HG03571 (cell line): ENCODE measurements around the gene TCEAL1.
"Not testable (repeated sequence)": the region's sequence is repeated elsewhere in the genome, so short reads cannot be mapped to it uniquely, and the experiment has no call there.

Experiments
- ATAC-seq: cut with Tn5 transposase; IDR thresholded peaks from one replicate; pipeline ENCODE4 v1.9.1; 2021; ENCODE audit not compliant: unreplicated experiment

Gene TCEAL1

DNA sequence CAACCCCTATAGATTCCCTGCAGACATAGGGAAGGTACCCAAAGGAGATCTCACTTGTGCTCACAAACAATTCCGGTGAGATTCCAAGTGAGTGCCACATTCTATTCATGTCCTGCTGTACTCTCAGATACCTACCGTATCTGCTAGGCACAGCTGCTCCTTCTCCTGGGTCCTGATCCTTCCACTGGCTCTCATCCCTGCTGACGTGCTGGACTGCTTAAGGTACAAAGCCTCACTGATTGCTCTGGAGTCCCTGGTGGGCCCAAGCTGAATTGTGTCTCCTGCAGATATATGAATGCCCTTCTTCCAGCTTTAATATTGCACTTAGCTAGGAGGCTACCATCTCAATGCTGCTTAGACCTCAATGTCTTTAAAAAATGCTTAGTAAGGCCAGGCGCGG, 2.4 kb downstream of the TCEAL1 start:
- ATAC-seq, result no peak

DNA sequence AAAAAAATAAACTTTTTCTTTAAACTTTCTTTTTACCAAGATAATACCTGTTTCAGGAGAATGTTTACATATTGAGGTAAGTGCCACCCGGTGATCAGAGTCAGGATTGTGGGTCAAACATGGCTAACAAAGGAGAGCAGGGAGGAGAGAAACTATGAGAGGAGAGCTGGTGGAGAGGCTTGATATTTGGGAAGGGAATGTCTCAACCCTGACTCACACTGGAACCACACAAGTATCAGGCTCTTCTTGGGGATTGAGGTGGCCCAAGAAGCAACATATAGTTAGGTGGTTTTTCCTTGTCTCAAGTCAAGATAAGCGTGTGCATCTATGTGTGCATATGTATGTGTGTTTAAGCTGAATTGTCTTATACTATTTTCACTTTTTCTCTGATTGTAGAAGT, 6.7 kb downstream of the TCEAL1 start:
- ATAC-seq, result no peak

DNA sequence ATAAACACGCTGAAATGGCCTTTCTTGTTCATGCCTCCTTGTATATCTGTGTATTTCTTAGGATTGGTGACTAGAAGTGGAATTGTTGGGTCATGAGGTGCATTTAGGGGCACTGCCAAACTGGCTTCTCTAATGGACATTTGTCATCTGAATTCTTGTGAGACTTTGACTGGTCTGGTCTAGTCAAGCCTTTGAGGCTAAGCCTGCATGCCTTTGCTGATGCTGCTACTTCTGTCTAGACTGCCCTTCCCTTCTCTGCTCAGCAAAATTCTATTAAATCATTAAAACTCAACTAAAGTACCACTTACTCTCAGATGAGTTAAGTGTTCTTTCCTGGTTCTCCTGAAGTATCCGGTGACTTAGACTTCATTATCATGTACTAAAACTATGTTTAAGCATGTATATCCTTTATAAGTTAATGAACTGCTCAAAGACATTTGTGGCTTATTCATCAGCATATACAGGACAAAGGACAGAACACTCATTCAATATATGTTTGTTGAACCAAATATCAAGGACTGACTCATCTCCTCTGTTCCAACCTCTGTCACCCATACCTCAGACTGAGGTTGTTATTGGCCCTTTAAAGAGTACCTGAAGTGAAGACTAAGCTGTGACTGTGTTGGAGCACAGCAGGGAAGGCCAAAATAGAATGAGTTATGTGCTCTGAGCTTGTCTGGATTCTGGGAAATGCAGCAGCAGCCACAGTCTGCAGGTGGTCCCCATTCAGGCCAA, 9.0 kb downstream of the TCEAL1 start:
- no peak for ATAC-seq

DNA sequence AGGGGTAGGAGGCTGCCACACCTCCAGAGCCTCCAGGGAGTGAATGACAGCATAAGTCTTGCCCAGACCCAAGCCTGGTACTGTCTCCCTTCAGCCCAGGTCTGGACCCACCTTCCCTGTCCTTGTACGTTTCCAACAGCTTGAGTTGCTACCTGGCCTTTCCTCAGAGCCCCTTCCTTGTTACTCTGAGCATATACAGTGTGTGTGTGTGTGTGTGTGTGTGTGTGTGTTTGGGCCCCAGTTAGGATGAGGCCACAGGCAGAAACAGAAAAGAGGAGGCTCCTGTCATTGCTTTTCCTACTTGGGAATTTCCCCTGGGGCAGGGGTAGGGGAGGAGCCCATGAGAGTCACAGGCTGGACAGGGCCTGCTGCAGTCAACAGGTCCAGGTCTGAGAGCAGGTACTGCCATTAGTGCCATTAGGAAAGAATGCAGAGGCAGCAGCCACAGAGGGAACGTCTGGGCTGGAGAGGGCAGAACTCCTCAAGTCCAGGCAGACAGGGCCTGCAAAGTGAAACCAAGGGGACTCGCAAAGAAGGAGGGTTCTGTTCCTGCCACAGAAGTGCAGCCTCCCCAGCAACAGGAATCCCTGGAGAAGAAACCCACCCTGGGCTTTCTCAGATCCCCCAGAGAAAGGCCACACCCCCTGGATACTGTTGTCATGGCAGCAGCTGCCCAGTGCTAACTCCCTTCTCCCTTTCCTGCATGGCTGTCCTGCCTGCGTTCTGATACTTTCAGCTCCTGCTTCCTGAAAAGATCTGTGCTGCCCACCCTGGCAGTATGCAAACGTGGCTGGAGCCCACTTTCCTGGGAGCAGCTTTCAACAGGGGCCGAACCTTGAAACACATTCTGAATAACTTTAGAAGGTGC, 9.9 kb downstream of the TCEAL1 start:
- ATAC-seq, result not testable (repeated sequence)

DNA sequence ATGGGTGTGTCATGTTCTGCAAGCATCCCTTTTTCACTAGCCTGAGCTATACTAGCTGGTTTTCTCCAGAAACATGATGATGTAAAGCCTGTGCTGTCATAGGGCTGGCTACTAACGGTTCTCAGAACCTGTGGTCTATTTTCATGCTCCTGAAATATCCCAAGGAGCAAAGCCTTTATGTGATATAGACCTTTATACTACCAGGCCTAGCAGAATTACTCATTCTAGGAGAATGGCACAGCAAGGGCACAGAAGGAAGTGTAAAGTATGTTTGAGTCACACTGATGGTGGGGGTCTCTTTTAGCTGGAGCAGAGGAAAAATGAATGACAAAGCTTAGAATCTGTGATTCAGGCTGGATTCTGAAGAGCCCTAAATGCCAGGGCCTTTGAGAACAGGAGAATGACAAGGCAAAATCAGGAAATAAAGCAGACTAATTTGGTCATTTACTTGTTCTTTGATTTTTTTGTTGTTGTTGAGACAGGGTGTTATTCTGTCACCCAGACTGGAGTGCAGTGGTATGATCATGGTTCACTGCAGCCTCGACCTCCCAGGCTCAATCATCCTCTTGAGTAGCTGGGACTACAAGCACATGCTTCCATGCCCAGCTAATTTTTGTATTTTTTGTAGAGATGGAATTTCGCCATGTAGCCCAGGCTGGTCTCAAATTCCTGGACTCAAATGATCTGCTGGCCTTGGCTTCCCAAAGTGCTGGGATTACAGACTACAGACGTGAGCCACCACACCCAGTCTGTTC, 11.8 kb downstream of the TCEAL1 start:
- no peak for ATAC-seq

DNA sequence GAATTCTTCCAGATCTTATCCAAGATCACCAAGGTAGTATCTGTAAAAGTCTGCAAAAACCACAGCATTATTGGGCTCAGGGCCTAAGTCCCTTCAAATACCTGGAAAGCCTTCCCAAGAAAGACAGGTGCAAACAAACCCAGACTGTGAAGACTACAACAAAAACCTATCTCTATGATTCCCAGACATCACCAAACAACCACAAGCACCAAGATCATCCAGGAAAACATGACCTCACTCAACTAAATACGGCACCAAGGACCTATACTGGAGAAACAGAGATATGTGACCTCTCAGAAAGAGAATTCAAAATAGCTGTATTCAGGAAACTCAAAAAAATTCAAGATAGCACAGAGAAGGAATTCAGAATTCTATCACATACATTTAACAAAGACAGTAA, 15.3 kb downstream of the TCEAL1 start:
- ATAC-seq, result no peak

DNA sequence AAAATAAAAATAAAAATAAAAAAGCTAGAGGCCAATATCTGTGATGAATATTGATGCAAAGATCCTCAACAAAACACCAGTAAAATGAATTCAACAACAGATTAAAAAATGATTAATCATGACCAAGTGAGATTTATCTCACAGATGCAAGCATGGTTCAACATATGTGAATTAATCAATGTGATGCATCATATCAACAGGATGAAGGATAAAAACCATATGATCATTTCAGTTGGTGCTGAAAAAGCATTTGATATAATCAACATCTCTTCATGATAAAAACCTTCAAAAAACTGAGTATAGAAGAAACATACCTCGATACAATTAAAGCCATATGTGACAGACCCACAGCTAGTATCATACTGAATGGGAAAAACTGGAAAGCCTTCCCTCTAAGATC, 18.9 kb downstream of the TCEAL1 start:
- ATAC-seq, result no peak

DNA sequence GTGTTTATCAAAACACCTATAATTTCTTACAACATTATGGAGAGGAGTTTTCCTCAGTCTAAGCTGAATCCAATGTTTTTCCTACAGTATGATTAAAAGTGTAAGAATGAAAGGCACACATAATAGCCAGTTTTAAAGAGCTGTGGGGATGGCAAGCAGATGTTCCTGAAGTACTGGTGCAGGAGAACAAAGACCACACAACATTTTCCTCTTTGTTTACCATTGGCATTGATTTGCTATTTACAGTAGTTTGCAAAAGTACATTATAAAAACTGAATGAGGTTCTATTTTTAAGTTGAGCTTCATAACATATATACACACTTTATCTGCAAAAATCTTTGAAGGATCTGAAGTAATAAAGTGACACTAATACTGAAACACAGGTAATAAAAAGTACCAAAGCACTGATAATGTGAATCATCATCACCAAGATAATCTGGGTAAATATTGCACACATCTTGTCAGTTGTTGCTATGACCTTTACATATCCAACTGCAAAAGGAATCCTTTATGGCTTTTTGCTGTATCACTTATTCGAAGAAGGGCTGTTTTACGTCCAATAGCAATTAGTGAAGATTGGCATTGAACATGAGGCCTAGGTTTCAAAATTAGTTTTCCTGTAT, 22.5 kb downstream of the TCEAL1 start:
- ATAC-seq, result no peak

DNA sequence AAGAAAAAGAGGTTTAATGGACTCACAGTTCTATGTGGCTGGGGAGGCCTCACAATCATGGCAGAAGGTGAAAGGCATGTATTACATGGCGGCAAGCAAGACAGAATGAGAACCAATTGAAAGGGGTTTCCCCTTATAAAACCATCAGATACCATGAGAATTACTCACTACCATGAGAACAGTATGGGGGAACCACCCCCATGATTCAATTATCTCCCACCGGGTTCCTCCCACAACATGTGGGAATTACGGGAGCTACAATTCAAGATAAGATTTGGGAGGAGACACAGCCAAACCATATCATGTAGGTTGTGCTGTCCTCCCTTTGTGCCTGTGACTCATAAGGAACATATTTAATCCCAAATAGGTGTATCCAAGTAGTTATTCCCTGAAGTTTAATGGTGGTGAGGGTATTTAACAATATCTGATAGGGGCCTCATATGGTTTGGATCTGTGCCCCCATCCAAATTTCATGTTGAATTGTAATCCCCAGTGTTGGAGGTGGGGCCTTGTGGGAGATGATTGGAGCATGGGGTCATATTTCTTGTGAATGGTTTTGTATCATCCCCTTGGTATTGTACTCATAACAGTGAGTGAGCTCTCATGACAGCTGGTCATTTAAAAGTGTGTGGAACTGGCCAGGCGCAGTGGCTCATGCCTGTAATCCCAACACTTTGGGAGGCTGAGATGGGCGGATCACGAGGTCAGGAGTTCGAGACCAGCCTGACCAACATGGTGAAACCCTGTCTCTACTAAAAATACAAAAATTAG, 26.6 kb downstream of the TCEAL1 start:
- ATAC-seq, result not testable (repeated sequence)

DNA sequence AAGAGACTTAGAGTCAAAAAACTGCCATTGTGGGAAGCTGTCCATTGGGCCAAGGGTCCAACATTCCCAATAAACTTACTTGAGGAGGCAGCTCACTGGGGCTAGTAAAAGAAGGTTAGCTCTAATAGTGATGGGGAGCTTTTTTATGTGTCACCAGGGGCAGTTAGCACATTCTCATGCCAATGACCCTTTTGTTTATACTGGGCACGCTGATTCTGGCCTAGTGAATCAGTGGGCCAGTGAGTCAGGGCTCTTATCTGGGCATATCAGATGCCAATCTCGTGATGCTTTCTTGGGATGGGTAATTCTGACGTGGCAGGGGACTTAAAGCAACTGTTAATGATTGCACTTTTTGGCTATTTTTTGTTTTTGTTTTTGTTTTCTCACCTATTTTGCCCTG, 27.8 kb downstream of the TCEAL1 start:
- no peak for ATAC-seq

DNA sequence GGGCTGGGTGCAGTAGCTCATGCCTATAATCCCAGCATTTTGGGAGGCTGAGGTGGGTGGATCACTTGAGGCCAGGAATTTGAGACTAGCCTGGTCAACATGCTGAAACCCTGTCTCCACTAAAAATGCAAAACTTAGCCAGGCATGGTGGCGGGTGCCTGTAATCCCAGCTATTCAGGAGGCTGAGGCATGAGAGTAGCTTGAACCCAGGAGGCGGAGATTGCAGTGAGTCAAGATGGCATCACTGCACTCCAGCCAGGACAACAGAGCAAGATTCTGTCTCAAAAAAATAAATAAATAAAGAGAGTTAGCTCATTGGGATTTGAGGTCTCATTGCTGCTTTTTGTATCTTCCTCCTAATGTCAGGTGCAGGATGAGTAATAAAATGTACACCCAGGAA, 28.3 kb downstream of the TCEAL1 start:
- ATAC-seq, result not testable (repeated sequence)

DNA sequence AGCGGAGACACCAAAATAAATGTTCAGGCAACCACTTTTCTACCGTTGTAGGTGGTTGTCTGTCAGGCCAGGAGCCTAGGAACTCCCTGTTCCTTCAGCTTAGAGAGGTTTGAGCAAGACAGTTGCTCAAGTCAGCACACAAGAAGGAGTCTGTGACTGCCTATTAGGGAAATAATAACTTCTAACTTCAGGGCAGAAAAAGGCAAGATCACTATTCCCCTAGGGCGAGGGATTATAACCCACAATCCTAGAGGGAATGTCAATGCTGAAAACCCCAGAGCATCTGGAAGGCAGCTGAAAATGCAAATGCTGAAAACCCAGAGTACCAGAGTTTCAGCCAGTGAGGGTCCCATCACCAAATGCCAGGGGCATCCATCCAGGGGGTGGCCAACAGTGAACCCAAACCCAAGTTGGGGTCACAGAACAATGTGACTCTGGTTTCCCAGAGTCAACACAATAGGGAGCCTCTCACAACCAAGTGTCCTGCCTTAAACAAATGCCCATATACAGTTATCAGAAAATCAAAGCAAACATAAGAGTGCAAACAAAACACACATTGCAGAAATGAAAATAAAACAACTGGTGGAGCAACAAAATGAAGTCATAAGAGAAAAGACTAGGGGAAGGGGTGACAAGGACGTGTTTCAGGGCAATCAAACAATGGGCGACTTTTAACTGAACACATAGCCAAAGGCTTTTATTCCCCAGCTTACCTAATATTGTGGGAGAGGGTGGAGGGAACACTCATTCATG, 30.1 kb downstream of the TCEAL1 start:
- no peak for ATAC-seq

DNA sequence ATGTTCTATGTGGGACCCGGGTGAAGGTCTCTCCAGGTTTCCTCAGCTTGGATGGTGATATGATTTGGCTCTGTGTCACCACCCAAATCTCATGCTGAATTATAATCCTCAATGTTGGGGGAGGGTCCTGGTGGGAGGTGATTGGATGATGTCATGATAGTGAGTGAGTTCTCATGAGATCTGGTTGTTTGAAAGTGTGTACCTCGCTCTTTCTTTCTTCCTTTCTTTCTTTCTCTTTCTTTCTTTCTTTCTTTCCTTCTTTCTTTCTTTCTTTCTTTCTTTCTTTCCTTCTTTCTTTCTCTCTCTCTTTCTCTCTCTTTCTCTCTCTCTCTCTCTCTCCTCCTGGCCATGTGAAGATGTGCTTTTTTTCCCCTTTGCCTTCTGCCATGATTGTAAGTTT, 30.7 kb downstream of the TCEAL1 start:
- not testable (repeated sequence) for ATAC-seq

DNA sequence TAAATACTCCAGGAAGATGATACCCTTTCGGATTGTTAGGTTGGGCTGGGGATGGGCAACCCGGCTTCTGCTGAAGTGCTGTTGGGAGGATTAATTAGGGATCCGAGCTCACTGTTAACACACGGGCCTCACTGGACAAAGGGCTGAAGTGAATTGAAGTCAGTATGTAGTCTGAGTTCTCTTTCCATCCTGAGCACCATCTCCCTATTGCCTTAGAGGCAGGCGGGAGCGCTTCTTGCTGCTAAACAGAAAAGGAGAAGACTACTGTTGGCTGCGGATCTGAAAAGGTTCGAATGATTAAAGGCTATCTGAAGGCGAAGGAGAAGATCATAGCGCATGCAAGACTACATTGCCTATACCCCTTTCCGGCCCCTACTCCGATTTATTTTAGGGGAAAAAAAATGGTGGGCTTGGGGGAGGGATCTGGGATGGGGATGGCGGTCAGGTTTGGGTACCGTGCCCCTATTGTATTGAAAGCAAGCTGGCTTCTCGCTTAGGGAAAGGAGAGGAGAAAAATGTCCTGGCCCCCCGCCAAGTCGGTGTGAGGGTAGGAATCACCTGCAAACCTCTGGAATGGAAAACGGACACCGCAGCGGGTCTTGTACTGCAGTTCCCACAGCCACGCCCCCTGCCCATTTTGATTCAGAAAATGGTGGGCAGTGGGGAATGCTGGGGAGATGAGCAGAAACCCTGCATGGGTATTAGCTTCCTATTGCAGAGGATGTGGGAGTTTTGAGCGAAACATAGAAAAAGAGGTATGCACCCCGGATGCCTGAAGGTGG, 35.4 kb downstream of the TCEAL1 start:
- no peak for ATAC-seq

DNA sequence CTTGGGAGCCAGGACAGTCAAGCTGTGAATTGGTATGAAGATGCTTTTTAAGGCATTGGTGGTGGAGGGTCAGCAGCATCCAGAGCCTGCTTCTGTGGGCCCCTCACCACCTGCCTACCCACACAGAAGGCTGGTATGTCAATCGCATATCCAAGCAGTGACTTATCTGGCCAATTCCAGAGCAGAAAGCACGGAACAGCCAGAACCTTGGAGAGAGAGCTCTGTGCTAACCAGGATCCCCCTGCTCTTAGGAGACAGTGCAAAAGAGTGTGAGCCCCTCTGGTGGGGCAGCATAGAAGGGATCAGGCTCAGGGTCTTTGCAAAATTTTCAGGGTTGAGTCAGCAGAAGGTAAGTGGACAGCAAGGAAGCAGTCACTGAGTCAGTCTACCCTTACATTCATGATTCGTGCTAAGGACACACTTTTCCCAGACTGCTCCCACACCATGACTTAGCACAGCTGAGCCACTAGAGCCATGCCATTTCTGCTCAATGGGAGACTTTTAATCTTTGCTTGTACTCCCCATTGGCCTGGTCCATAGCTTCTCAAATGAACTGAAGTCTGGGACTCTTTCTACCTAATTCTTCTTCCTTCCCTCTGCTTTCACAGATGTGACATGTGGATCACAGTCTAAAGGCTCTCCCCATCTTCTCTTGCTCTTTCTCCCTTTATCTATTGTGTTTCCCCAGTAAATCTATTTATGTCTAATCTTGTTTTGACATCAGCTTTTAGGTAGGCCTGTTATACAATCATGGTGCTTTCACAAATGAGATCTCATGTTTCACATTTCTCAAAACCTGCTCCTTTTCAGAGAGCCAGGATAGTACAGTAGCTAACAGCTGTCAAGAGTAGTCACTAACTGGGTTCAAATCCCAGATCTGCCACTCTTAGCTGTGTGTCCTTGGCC, 37.7 kb downstream of the TCEAL1 start:
- no peak for ATAC-seq

DNA sequence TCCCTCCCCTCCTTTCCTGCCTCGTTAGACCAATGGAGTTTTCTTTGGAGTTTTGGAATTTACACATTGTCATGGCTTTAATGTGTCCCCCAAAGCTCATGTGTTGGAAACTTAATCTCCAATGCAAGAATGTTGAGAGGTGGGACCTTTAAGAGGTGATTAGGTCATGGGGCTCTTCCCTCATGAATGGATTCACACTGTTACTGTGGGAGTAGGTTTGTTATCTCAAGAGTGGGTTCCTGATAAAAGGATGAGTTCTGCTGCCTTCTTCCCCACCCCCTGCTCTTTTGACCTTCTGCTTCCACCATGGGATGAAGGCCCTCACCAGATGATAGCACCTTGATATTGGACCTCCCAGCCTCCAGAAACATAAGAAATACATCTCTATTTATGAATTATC, 41.0 kb downstream of the TCEAL1 start:
- ATAC-seq, result no peak

DNA sequence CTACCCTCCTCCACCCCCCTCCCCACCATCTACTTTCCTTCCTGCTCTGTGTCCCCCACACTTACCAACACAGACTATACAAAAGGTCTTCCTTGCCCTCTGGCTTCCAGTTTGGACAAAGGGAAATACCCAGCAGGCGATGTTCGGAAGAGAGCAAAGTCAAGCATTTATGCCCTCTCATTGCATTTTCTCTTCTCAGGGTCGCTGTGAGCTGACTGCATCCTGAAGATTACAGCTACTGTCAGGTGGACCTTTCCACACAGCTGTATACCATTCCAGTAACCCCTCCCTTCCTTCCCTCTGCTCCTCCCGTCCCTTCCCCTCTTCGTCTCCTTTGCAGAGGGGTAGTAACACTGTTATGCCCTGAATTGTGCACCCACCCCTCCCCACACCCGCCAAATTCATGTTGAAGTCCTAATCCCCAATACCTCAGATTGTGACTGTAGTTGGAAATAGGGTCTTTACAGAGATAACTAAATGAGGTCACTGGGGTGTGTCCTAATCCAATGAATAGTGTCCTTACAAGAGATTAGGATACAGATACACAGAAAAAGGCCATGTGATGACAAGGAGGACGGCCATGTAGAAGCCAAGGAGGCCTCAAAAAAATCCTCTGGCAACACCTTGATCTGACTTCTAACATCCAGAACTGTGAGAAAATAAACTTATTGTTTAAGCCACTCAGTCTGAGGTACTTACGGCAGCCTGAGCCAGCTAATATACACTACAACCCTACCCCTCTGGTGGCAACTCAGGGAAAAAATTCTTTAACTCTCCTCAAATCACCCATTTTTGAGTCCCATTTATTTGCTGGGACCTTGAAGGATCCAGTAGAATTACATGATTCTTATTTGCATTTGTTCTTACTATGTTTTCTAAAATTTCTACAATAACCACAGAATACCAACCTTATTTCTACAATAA, 46.0 kb downstream of the TCEAL1 start:
- no peak for ATAC-seq
